ENCODE measurements around the gene ZNF772. TPM values are rescaled to one million over a fixed set of nuclear protein-coding genes. Genes with fewer than 3 reads are reported as not detected.

The ZNF772 gene
- polyA plus RNA-seq, 1 of the 3 experiments (the other 2 are of a cell fraction): 0.99 TPM

GRCh38 chr19:57441979-57442752 lies 35.2 kb downstream of the ZNF772 start:
- H3K9me3 ChIP-seq: no peaks in the 10 kb centered on the region
- H3K9me2 ChIP-seq: no peaks in the 10 kb centered on the region
- no peaks in the 10 kb centered on the region for H3K27me3 ChIP-seq (ENCODE audit: insufficient read depth)
- H3K27ac ChIP-seq (ENCODE audit: low read depth in 2 of 2, low read length in 1 of 2): no peak overlapping the region
- H3K9ac ChIP-seq: no peak overlapping the region
- H2AFZ ChIP-seq (ENCODE audit: low read depth): no peak overlapping the region
- H3K4me3 ChIP-seq (ENCODE audit: low read depth in 2 of 2, low read length in 1 of 2): no peak overlapping the region
- no peak overlapping the region for H3K4me2 ChIP-seq
- CTCF ChIA-PET: no interaction called here
- no peaks in the 10 kb centered on the region for H3F3A ChIP-seq (replicated peaks; ENCODE audit: insufficient read depth)
- no peaks in the 10 kb centered on the region for H4K20me1 ChIP-seq (ENCODE audit: insufficient read depth)
- TF ChIP-seq USF2 (IDR thresholded peaks at IDR 0.05; ENCODE audit: borderline replicate concordance, low read depth, low read length) (no peak), CHD2 (IDR thresholded peaks at IDR 0.05; ENCODE audit: low read length, partially characterized antibody) (no peak), TCF12 (IDR thresholded peaks at IDR 0.05) (no peak)
- peaks cover 58% of the 10 kb centered on the region for H3K79me2 ChIP-seq (ENCODE audit: insufficient read depth)
- 98% methylated on average over 6 of the region's 7 CpGs for WGBS (ENCODE audit: low lambda C conversion rate)
- H3K36me3 ChIP-seq (replicated peaks in 1 of 2; ENCODE audit: control insufficient read depth in 1 of 2, insufficient read depth in 2 of 2, low read length in 1 of 2): peaks cover 20 to 26% of the 10 kb centered on the region in 2 experiments
- H3K4me1 ChIP-seq (ENCODE audit: control insufficient read depth in 1 of 2, insufficient read depth in 2 of 2, low read depth in 1 of 2, low read length in 1 of 2): no peaks in the 10 kb centered on the region; a peak in 1 of 4 replicates
- POLR2A ChIA-PET: no interaction called here
- no peak for DNase-seq

DNA sequence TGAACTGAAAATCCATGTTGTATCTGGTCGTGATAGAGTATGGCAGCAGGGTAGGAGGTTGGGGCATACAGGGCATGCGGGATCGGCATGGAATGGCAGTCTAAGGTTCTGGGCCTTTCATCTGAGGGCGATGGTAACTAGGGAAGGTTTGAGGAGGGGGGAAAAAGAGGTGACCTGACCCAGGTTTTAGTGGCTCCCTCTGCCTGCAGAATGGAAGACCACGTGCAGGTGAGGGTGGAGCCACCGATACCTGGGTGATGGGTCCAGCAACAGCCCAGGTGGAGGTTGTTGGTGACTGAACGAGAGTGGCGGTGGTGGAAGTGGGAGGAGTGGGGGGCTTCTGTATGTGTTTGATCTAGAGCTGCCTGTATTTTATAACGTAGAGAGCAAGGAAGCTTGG lies 38.4 kb downstream of the ZNF772 start:
- Histone ChIP-seq H3K4me2 (no peak overlapping the region), H3K9me3 (no peaks in the 10 kb centered on the region), H3K79me2 (ENCODE audit: insufficient read depth) (peaks cover 74% of the 10 kb centered on the region), H3K9ac (no peak overlapping the region), H3K27me3 (ENCODE audit: insufficient read depth) (no peaks in the 10 kb centered on the region), H3F3A (replicated peaks; ENCODE audit: insufficient read depth) (no peaks in the 10 kb centered on the region), H3K27ac (ENCODE audit: low read depth in 2 of 2, low read length in 1 of 2) (no peak overlapping the region), H3K9me2 (no peaks in the 10 kb centered on the region), H3K36me3 (replicated peaks in 1 of 2; ENCODE audit: control insufficient read depth in 1 of 2, insufficient read depth in 2 of 2, low read length in 1 of 2) (peaks cover 3 to 14% of the 10 kb centered on the region in 2 experiments), H3K4me1 (ENCODE audit: control insufficient read depth in 1 of 2, insufficient read depth in 2 of 2, low read depth in 1 of 2, low read length in 1 of 2) (peaks cover 7 to 8% of the 10 kb centered on the region in 2 experiments; a peak in 3 of 4 replicates), H3K4me3 (ENCODE audit: low read depth in 2 of 2, low read length in 1 of 2) (no peak overlapping the region), H2AFZ (ENCODE audit: low read depth) (no peak overlapping the region), H4K20me1 (ENCODE audit: insufficient read depth) (no peaks in the 10 kb centered on the region)
- WGBS (ENCODE audit: low lambda C conversion rate): 90% methylated on average over 9 of the region's 9 CpGs
- ChIA-PET POLR2A (no interaction called here), CTCF (no interaction called here)
- no peak for DNase-seq
- TF ChIP-seq ELF1 (IDR thresholded peaks at IDR 0.05) (no peak), GABPA (IDR thresholded peaks at IDR 0.05; ENCODE audit: low read depth) (no peak), EP300 (IDR thresholded peaks at IDR 0.05; ENCODE audit: borderline replicate concordance in 1 of 2, low read depth in 1 of 2, low read length in 1 of 2) (no peak), GATA2 (CRISPR knock-in tag; IDR thresholded peaks at IDR 0.05) (no peak), NRF1 (IDR thresholded peaks at IDR 0.05; ENCODE audit: low read depth, low read length) (no peak), RCOR1 (IDR thresholded peaks at IDR 0.05; ENCODE audit: low read length) (no peak), MXI1 (IDR thresholded peaks at IDR 0.05; ENCODE audit: low read depth, low read length) (no peak), JUND (IDR thresholded peaks at IDR 0.05) (no peak)
- TF ChIP-seq, protein P1, sequence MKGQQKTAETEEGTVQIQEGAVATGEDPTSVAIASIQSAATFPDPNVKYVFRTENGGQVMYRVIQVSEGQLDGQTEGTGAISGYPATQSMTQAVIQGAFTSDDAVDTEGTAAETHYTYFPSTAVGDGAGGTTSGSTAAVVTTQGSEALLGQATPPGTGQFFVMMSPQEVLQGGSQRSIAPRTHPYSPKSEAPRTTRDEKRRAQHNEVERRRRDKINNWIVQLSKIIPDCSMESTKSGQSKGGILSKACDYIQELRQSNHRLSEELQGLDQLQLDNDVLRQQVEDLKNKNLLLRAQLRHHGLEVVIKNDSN (IDR thresholded peaks at IDR 0.05; ENCODE audit: borderline replicate concordance, low read depth): no peak
